T47D (cell line): ENCODE results near the gene PALD1.

Source experiments
- DNase-seq, 2 experiments: peaks; one replicate each; pipeline versions ENCODE4 v3.0.0 to v3.0.0-alpha.2; 2011 to 2012; ENCODE audit warnings: low read depth in 1 of 2, low spot score in 1 of 2
- JUND ChIP-seq: IDR thresholded peaks from 2 replicates; pipeline ENCODE4 v1.6.1; 2012; ENCODE audit warnings: low read depth
- in situ Hi-C: cut with HindIII; loops from 2 replicates; pipeline ENCODE4 v1.10.0; 2016; ENCODE audit warnings: low sequenced_read_pairs, low pct_unique_long_range_greater_than_20kb

PALD1 gene

GRCh38 chr10:70593513-70593890 lies 114.9 kb downstream of the PALD1 start:
- no peak for TF ChIP-seq JUND
- in situ Hi-C loops: no loop called here
- DNase-seq: no peak

- no peak for DNase-seq
- in situ Hi-C loops: no loop called here
- TF ChIP-seq JUND: no peak
Observed at GRCh38 chr10:70594161-70594560, 115.6 kb downstream of the PALD1 start.

GRCh38 chr10:70595566-70596016 lies 117.0 kb downstream of the PALD1 start:
- no peak for DNase-seq
- no peak for TF ChIP-seq JUND
- in situ Hi-C loops: no loop called here

GRCh38 chr10:70596110-70596798 lies 117.7 kb downstream of the PALD1 start:
- no peak for TF ChIP-seq JUND
- in situ Hi-C loops: no loop called here
- no peak for DNase-seq

GRCh38 chr10:70596860-70597809 lies 118.6 kb downstream of the PALD1 start:
- TF ChIP-seq JUND: no peak
- in situ Hi-C loops: no loop called here

GRCh38 chr10:70597856-70598815 lies 119.6 kb downstream of the PALD1 start:
- no peak for TF ChIP-seq JUND
- in situ Hi-C loops: no loop called here
- no peak for DNase-seq

More at GRCh38 chr10:70596860-70597809, 118.6 kb downstream of the PALD1 start:
- DNase-seq: no peak

- DNase-seq: no peak
- no peak for TF ChIP-seq JUND
- in situ Hi-C loops: no loop called here
Observed at GRCh38 chr10:70598857-70599295, 120.3 kb downstream of the PALD1 start.

GRCh38 chr10:70599319-70599718 lies 120.8 kb downstream of the PALD1 start:
- in situ Hi-C loops: no loop called here
- TF ChIP-seq JUND: no peak
- DNase-seq: no peak

GRCh38 chr10:70599791-70600190 lies 121.2 kb downstream of the PALD1 start:
- TF ChIP-seq JUND: no peak
- no peak for DNase-seq

GRCh38 chr10:70600512-70601395 lies 122.2 kb downstream of the PALD1 start:
- TF ChIP-seq JUND: no peak
- in situ Hi-C loops: no loop called here
- DNase-seq: no peak

More at GRCh38 chr10:70599791-70600190, 121.2 kb downstream of the PALD1 start:
- in situ Hi-C loops: no loop called here

- DNase-seq: no peak
- in situ Hi-C loops: no loop called here
- no peak for TF ChIP-seq JUND
Observed at GRCh38 chr10:70601746-70602145, 123.2 kb downstream of the PALD1 start.
